ENCODE data around the gene TASL. TPM values are rescaled to one million over a fixed set of nuclear protein-coding genes. Genes with fewer than 3 reads are reported as not detected.

Gene TASL
- total and polyA plus RNA-seq, 2 experiments from 2014 or later, result 0.30 TPM; not detected in 1

DNA sequence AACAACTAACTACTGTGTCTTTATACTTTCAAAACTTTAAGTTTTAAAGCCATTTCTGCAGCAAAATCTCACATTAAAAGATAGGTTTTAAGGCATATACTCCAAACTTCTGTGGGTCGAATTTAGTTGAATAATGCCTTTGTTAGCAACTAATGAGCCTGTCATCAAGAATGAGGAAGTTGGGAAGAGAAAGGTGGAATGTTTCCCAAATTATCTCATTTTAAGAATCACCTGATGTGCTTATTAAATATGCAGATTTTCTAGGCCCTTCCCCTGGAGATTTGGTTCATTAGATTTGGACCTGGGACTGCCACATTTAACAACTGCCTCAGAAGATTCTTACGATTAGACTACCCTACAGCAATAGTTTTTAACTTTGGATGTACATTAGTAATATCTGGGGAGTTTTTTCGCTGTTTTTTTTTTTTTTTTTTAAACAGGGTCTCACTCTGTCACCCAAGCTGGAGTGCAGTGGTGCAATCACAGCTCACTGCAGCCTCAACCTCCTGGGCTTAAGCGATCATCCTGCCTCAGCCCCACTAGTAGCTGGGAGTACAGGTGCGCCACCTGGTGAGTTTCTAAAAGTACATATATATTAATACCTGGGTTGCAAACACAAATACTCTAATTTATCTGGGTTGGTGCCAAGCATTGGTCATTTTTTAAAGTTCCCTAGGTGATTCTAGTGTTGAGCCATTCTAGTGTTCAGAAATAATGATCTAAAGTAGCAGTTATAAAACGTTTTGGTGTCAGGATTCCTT is 16.1 kb upstream of the TASL start:
- H3K27ac ChIP-seq, result no peak overlapping the region
- 59% methylated on average over 6 of the region's 6 CpGs for WGBS (ENCODE audit: low lambda C conversion rate, missing lambda C conversion rate)
- no peaks in the 10 kb centered on the region for H3K36me3 ChIP-seq (replicated peaks; ENCODE audit: insufficient read depth, low read depth)
- H3K79me2 ChIP-seq, result no peaks in the 10 kb centered on the region
- no peak overlapping the region for H2AFZ ChIP-seq
- H3K27me3 ChIP-seq, result no peaks in the 10 kb centered on the region
- H3K4me2 ChIP-seq, result no peak overlapping the region
- H3K4me3 ChIP-seq, result no peak overlapping the region
- TF ChIP-seq CTCF (IDR thresholded peaks at IDR 0.05; ENCODE audit: poor library complexity) (no peak), EZH2phosphoT487 (IDR thresholded peaks at IDR 0.05; ENCODE audit: low read depth, severe bottlenecking, unreplicated experiment) (no peak), EZH2 (IDR thresholded peaks at IDR 0.05; ENCODE audit: borderline replicate concordance) (no peak)
- no peaks in the 10 kb centered on the region for H3K9me3 ChIP-seq (ENCODE audit: low read depth)
- no peaks in the 10 kb centered on the region for H4K20me1 ChIP-seq (ENCODE audit: insufficient read depth, poor library complexity, severe bottlenecking)
- DNase-seq (ENCODE audit: low spot score), result no peak
- no peaks in the 10 kb centered on the region for H3K4me1 ChIP-seq (ENCODE audit: insufficient read depth)
- H3K9me2 ChIP-seq (replicated peaks; ENCODE audit: insufficient read depth), result no peaks in the 10 kb centered on the region

GRCh38 chrX:30592831-30593230 is 15.3 kb upstream of the TASL start:
- no peaks in the 10 kb centered on the region for H3K4me1 ChIP-seq (ENCODE audit: insufficient read depth)
- no peak overlapping the region for H2AFZ ChIP-seq
- 76% methylated on average over 3 of the region's 3 CpGs for whole genome bisulfite sequencing (ENCODE audit: low lambda C conversion rate, missing lambda C conversion rate)
- no peaks in the 10 kb centered on the region for H3K9me2 ChIP-seq (replicated peaks; ENCODE audit: insufficient read depth)
- no peak for TF ChIP-seq EZH2phosphoT487 (IDR thresholded peaks at IDR 0.05; ENCODE audit: low read depth, severe bottlenecking, unreplicated experiment)
- TF ChIP-seq CTCF (IDR thresholded peaks at IDR 0.05; ENCODE audit: poor library complexity), result no peak
- TF ChIP-seq EZH2 (IDR thresholded peaks at IDR 0.05; ENCODE audit: borderline replicate concordance), result no peak
- H4K20me1 ChIP-seq (ENCODE audit: insufficient read depth, poor library complexity, severe bottlenecking), result no peaks in the 10 kb centered on the region
- H3K27me3 ChIP-seq, result no peaks in the 10 kb centered on the region
- no peaks in the 10 kb centered on the region for H3K79me2 ChIP-seq
- no peak overlapping the region for H3K4me3 ChIP-seq
- no peak overlapping the region for H3K27ac ChIP-seq
- no peaks in the 10 kb centered on the region for H3K9me3 ChIP-seq (ENCODE audit: low read depth)
- no peak overlapping the region for H3K4me2 ChIP-seq
- no peak for DNase-seq (ENCODE audit: low spot score)
- H3K36me3 ChIP-seq (replicated peaks; ENCODE audit: insufficient read depth, low read depth), result no peaks in the 10 kb centered on the region

DNA sequence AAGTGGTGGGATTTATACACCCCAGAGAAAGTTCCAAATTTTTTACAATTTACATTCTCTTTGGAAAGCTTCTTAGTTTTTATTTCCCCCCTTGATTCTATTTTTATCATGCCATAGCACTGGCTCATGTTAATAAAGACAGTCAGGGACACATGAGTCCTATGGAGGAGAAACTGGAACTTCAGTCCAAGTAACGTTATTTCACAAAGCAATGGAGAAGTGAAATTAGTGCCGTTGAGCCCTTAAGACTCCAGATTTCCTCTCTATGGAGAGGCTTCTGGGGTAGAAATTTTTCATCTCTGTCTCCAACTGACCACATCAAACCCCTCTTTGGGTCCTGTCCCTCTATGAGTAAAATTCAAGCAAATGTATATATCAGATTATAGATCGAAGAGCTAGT is 12.8 kb upstream of the TASL start:
- 80% methylated on average over 3 of the region's 3 CpGs for WGBS (ENCODE audit: low lambda C conversion rate, missing lambda C conversion rate)
- H3K4me3 ChIP-seq, result no peak overlapping the region
- no peaks in the 10 kb centered on the region for H3K79me2 ChIP-seq
- no peaks in the 10 kb centered on the region for H3K4me1 ChIP-seq (ENCODE audit: insufficient read depth)
- no peaks in the 10 kb centered on the region for H3K36me3 ChIP-seq (replicated peaks; ENCODE audit: insufficient read depth, low read depth)
- no peak for TF ChIP-seq EZH2phosphoT487 (IDR thresholded peaks at IDR 0.05; ENCODE audit: low read depth, severe bottlenecking, unreplicated experiment)
- no peak for TF ChIP-seq CTCF (IDR thresholded peaks at IDR 0.05; ENCODE audit: poor library complexity)
- no peak for TF ChIP-seq EZH2 (IDR thresholded peaks at IDR 0.05; ENCODE audit: borderline replicate concordance)
- H3K9me2 ChIP-seq (replicated peaks; ENCODE audit: insufficient read depth), result no peaks in the 10 kb centered on the region
- no peak overlapping the region for H2AFZ ChIP-seq
- H3K27me3 ChIP-seq, result no peaks in the 10 kb centered on the region
- no peak for DNase-seq (ENCODE audit: low spot score)
- no peaks in the 10 kb centered on the region for H3K9me3 ChIP-seq (ENCODE audit: low read depth)
- H3K4me2 ChIP-seq, result no peak overlapping the region
- no peak overlapping the region for H3K27ac ChIP-seq
- H4K20me1 ChIP-seq (ENCODE audit: insufficient read depth, poor library complexity, severe bottlenecking), result no peaks in the 10 kb centered on the region
